Left renal cortex interstitium (tissue), 4 donors: ENCODE measurements around the gene CASZ1. TPM values are rescaled to one million over a fixed set of nuclear protein-coding genes. Genes with fewer than 3 reads are reported as not detected.

Source experiments
- DNase-seq, 4 donors: peaks; one replicate each; pipeline ENCODE4 v3.0.0-alpha.2; 2013; ENCODE audit warnings: low read depth in 4 of 4, low spot score in 2 of 4, missing footprints in 1 of 4
- polyA plus RNA-seq, 4 donors: library from polyadenylated mRNA; unstranded; fragments of 120-200 nt; gene quantifications; one replicate each; pipeline ENCODE4 v1.2.1, GENCODE V29; 2013; ENCODE audit not compliant: insufficient read length in 4 of 4

Gene CASZ1
- polyA plus RNA-seq, 4 donors: 13.5 to 24.4 (median 19.8) TPM

GRCh38 chr1:10647414-10648170 is 148.9 kb downstream of the CASZ1 start:
- no peak for DNase-seq

- DNase-seq: no peak
Observed at GRCh38 chr1:10646347-10646861, 150.0 kb downstream of the CASZ1 start.

- no peak for DNase-seq
Observed at GRCh38 chr1:10644307-10645128, 151.9 kb downstream of the CASZ1 start.

- no peak for DNase-seq
Observed at GRCh38 chr1:10643607-10644306, 152.7 kb downstream of the CASZ1 start.

GRCh38 chr1:10642403-10643080 is 153.9 kb downstream of the CASZ1 start:
- DNase-seq: no peak

GRCh38 chr1:10641976-10642375 is 154.5 kb downstream of the CASZ1 start:
- no peak for DNase-seq

GRCh38 chr1:10640843-10641553 is 155.4 kb downstream of the CASZ1 start:
- DNase-seq: no peak

GRCh38 chr1:10639775-10640578 is 156.5 kb downstream of the CASZ1 start:
- DNase-seq: no peak

GRCh38 chr1:10639011-10639774 is 157.3 kb downstream of the CASZ1 start:
- no peak for DNase-seq

GRCh38 chr1:10638559-10639005 is 157.9 kb downstream of the CASZ1 start:
- no peak for DNase-seq

GRCh38 chr1:10637834-10638558 is 158.4 kb downstream of the CASZ1 start:
- DNase-seq: no peak

- DNase-seq: no peak
Observed at GRCh38 chr1:10637400-10637799, 159.0 kb downstream of the CASZ1 start.

GRCh38 chr1:10635992-10636391 is 160.5 kb downstream of the CASZ1 start:
- DNase-seq: no peak

GRCh38 chr1:10635085-10635896 is 161.2 kb downstream of the CASZ1 start:
- no peak for DNase-seq

- DNase-seq: no peak
Observed at GRCh38 chr1:10634428-10635084, 161.9 kb downstream of the CASZ1 start.

- DNase-seq: no peak
Observed at GRCh38 chr1:10634075-10634427, 162.4 kb downstream of the CASZ1 start.
